Fibroblast of peridontal ligament (primary cell): ENCODE data around the gene SERPINB1.
"Not testable (repeated sequence)": the region's sequence is repeated elsewhere in the genome, so short reads cannot be mapped to it uniquely, and the experiment has no call there.

Experiments used
- DNase-seq: peaks from one replicate; pipeline ENCODE4 v3.0.0-alpha.2; 2010; ENCODE audit errors: extremely low read depth

Gene SERPINB1

GRCh38 chr6:2818593-2818992 is 23.1 kb downstream of the SERPINB1 start:
- DNase-seq: peak; percentile 64

- peak; percentile 56 for DNase-seq
Measured at GRCh38 chr6:2817903-2818443, 23.7 kb downstream of the SERPINB1 start.

- DNase-seq: no peak
Measured at GRCh38 chr6:2816158-2816557, 25.5 kb downstream of the SERPINB1 start.

- DNase-seq: no peak
Measured at GRCh38 chr6:2812695-2813094, 29.0 kb downstream of the SERPINB1 start.

- DNase-seq: no peak
Measured at GRCh38 chr6:2810092-2810671, 31.5 kb downstream of the SERPINB1 start.

- DNase-seq: no peak
Measured at GRCh38 chr6:2809015-2809414, 32.6 kb downstream of the SERPINB1 start.

- DNase-seq: no peak
Measured at GRCh38 chr6:2807342-2808090, 34.1 kb downstream of the SERPINB1 start.

GRCh38 chr6:2806644-2807043 is 35.0 kb downstream of the SERPINB1 start:
- DNase-seq: no peak

GRCh38 chr6:2805031-2805430 is 36.6 kb downstream of the SERPINB1 start:
- DNase-seq: no peak

GRCh38 chr6:2804516-2804915 is 37.1 kb downstream of the SERPINB1 start:
- no peak for DNase-seq

- DNase-seq: no peak
Measured at GRCh38 chr6:2803731-2804429, 37.8 kb downstream of the SERPINB1 start.

GRCh38 chr6:2802521-2803060 is 39.1 kb downstream of the SERPINB1 start:
- no peak for DNase-seq

GRCh38 chr6:2801687-2802086 is 40.0 kb downstream of the SERPINB1 start:
- DNase-seq: not testable (repeated sequence)

GRCh38 chr6:2800552-2801316 is 40.9 kb downstream of the SERPINB1 start:
- DNase-seq: no peak

- DNase-seq: no peak
Measured at GRCh38 chr6:2799936-2800527, 41.6 kb downstream of the SERPINB1 start.

GRCh38 chr6:2798586-2799134 is 43.0 kb downstream of the SERPINB1 start:
- no peak for DNase-seq

GRCh38 chr6:2797564-2798031 is 44.1 kb downstream of the SERPINB1 start:
- no peak for DNase-seq

- no peak for DNase-seq
Measured at GRCh38 chr6:2796861-2797260, 44.8 kb downstream of the SERPINB1 start.

GRCh38 chr6:2795956-2796355 is 45.7 kb downstream of the SERPINB1 start:
- no peak for DNase-seq

GRCh38 chr6:2795162-2795561 is 46.5 kb downstream of the SERPINB1 start:
- no peak for DNase-seq
